Subcutaneous adipose tissue (tissue), 4 donors: Measurements from ENCODE around the gene KNCN. TPM values are rescaled to one million over a fixed set of nuclear protein-coding genes. Genes with fewer than 3 reads are reported as not detected.

Source experiments
- CTCF ChIP-seq: fragments of 450-650 bp; IDR thresholded peaks from one replicate; pipeline ENCODE4 v1.5.1; 2016; ENCODE audit warnings: low read depth, mild to moderate bottlenecking, control low read depth, antibody characterized with exemption, moderate library complexity
- total RNA-seq, 4 donors: library from RNA; depleted of rRNA; stranded (reverse); fragments of >200 nt; gene quantifications; one replicate each; pipeline ENCODE4 v1.1.0, GENCODE V29; 2016

The KNCN gene
- total RNA-seq, 4 donors from 2014 or later, result not detected

GRCh38 chr1:46577671-46578070 is 26.2 kb upstream of the KNCN start:
- no peak for TF ChIP-seq CTCF

GRCh38 chr1:46576596-46576995 is 25.1 kb upstream of the KNCN start:
- no peak for TF ChIP-seq CTCF

- TF ChIP-seq CTCF, result no peak
Observed at GRCh38 chr1:46575778-46576177, 24.3 kb upstream of the KNCN start.

- no peak for TF ChIP-seq CTCF
Observed at GRCh38 chr1:46575300-46575699, 23.9 kb upstream of the KNCN start.

- no peak for TF ChIP-seq CTCF
Observed at GRCh38 chr1:46571691-46572225, 20.3 kb upstream of the KNCN start.

- no peak for TF ChIP-seq CTCF
Observed at GRCh38 chr1:46569884-46570725, 18.7 kb upstream of the KNCN start.

- no peak for TF ChIP-seq CTCF
Observed at GRCh38 chr1:46569116-46569515, 17.7 kb upstream of the KNCN start.
